HG02763 (cell line): Measurements from ENCODE around the gene CCDC192.

ENCODE experiments used
- ATAC-seq: cut with Tn5 transposase; IDR thresholded peaks from one replicate; pipeline ENCODE4 v1.9.1; 2021; ENCODE audit warnings: mild to moderate bottlenecking, moderate library complexity; ENCODE audit not compliant: unreplicated experiment

The CCDC192 gene

GRCh38 chr5:127943061-127943371 is 239.8 kb downstream of the CCDC192 start:
- peak; percentile 89 for ATAC-seq

GRCh38 chr5:127944125-127944524 is 240.9 kb downstream of the CCDC192 start:
- ATAC-seq: no peak

- no peak for ATAC-seq
Observed at GRCh38 chr5:127947941-127948340, 244.8 kb downstream of the CCDC192 start.

GRCh38 chr5:127950707-127951391 is 247.7 kb downstream of the CCDC192 start:
- no peak for ATAC-seq

GRCh38 chr5:127951791-127952190 is 248.6 kb downstream of the CCDC192 start:
- ATAC-seq: no peak

GRCh38 chr5:127957183-127957582 is 254.0 kb downstream of the CCDC192 start:
- ATAC-seq: no peak

- no peak for ATAC-seq
Observed at GRCh38 chr5:127957701-127958239, 254.6 kb downstream of the CCDC192 start.

GRCh38 chr5:127958421-127959011 is 255.3 kb downstream of the CCDC192 start:
- no peak for ATAC-seq

- no peak for ATAC-seq
Observed at GRCh38 chr5:127959152-127959764, 256.1 kb downstream of the CCDC192 start.

- no peak for ATAC-seq
Observed at GRCh38 chr5:127960270-127960691, 257.1 kb downstream of the CCDC192 start.

GRCh38 chr5:127961006-127961762 is 258.0 kb downstream of the CCDC192 start:
- ATAC-seq: no peak

GRCh38 chr5:127961763-127962145 is 258.6 kb downstream of the CCDC192 start:
- no peak for ATAC-seq

- no peak for ATAC-seq
Observed at GRCh38 chr5:127962491-127962890, 259.3 kb downstream of the CCDC192 start.

- no peak for ATAC-seq
Observed at GRCh38 chr5:127963233-127963632, 260.0 kb downstream of the CCDC192 start.

- no peak for ATAC-seq
Observed at GRCh38 chr5:127963931-127964330, 260.7 kb downstream of the CCDC192 start.

- ATAC-seq: no peak
Observed at GRCh38 chr5:127967323-127967982, 264.3 kb downstream of the CCDC192 start.

GRCh38 chr5:127967983-127968592 is 264.9 kb downstream of the CCDC192 start:
- no peak for ATAC-seq

- no peak for ATAC-seq
Observed at GRCh38 chr5:127969002-127969401, 265.8 kb downstream of the CCDC192 start.

- ATAC-seq: no peak
Observed at GRCh38 chr5:127969651-127970050, 266.5 kb downstream of the CCDC192 start.

GRCh38 chr5:127970081-127970480 is 266.9 kb downstream of the CCDC192 start:
- ATAC-seq: no peak
